B cell (primary cell): ENCODE results near the gene RPS21.

Experiments used
- EZH2 ChIP-seq: IDR thresholded peaks from 2 replicates; pipeline ENCODE4 v1.6.1; 2012; ENCODE audit warnings: borderline replicate concordance, low read depth, mild to moderate bottlenecking, moderate library complexity, low read length; ENCODE audit not compliant: insufficient read depth, poor library complexity, severe bottlenecking
- TF ChIP-seq, protein P1 (sequence below): fragments of 200-600 bp; IDR thresholded peaks from one replicate; pipeline ENCODE4 v1.8.0; 2022; ENCODE audit warnings: antibody characterized with exemption, mild to moderate bottlenecking

GRCh38 chr20:62378215-62378614, 8.7 kb upstream of the RPS21 start:
- TF ChIP-seq EZH2, result no peak
- TF ChIP-seq, protein P1, sequence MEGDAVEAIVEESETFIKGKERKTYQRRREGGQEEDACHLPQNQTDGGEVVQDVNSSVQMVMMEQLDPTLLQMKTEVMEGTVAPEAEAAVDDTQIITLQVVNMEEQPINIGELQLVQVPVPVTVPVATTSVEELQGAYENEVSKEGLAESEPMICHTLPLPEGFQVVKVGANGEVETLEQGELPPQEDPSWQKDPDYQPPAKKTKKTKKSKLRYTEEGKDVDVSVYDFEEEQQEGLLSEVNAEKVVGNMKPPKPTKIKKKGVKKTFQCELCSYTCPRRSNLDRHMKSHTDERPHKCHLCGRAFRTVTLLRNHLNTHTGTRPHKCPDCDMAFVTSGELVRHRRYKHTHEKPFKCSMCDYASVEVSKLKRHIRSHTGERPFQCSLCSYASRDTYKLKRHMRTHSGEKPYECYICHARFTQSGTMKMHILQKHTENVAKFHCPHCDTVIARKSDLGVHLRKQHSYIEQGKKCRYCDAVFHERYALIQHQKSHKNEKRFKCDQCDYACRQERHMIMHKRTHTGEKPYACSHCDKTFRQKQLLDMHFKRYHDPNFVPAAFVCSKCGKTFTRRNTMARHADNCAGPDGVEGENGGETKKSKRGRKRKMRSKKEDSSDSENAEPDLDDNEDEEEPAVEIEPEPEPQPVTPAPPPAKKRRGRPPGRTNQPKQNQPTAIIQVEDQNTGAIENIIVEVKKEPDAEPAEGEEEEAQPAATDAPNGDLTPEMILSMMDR, result no peak
